Naive B cell (primary cell): ENCODE measurements around the gene CCDC183. TPM values are rescaled to one million over a fixed set of nuclear protein-coding genes. Genes with fewer than 3 reads are reported as not detected.
"Not testable (repeated sequence)": the region's sequence is repeated elsewhere in the genome, so short reads cannot be mapped to it uniquely, and the experiment has no call there.

Source experiments
- ATAC-seq, 2 donors: fragments of 150-1000 bp; cut with Tn5 transposase; 2 replicates each; pipeline ENCODE4 v1.10.0; 2021; ENCODE audit warnings: low read depth in 2 of 2, mild to moderate bottlenecking in 2 of 2, moderate library complexity in 2 of 2
- DNase-seq: peaks from one replicate; pipeline ENCODE4 v3.0.0; 2022
- H3K27ac Mint-ChIP-seq, 6 donors: one replicate each; pipeline ENCODE4 v1.8.0; 2020 to 2022; ENCODE audit warnings: mild to moderate bottlenecking in 6 of 6, mixed read lengths in 6 of 6, moderate library complexity in 5 of 6, inconsistent platforms in 2 of 6
- H3K27me3 Mint-ChIP-seq, 3 donors: one replicate each; pipeline ENCODE4 v1.8.0; 2021 to 2022; ENCODE audit warnings: mixed read lengths in 3 of 3, mild to moderate bottlenecking in 1 of 3
- H3K36me3 Mint-ChIP-seq, 2 donors: one replicate each; pipeline ENCODE4 v1.8.0; 2020 to 2022; ENCODE audit warnings: mixed read lengths in 2 of 2, inconsistent platforms in 1 of 2, mild to moderate bottlenecking in 1 of 2
- H3K4me1 Mint-ChIP-seq, 3 donors: one replicate each; pipeline ENCODE4 v1.8.0; 2020 to 2022; ENCODE audit warnings: mixed read lengths in 3 of 3, inconsistent platforms in 1 of 3, mild to moderate bottlenecking in 1 of 3, moderate library complexity in 1 of 3
- H3K4me3 Mint-ChIP-seq, 8 donors: one replicate each; pipeline ENCODE4 v1.8.0; 2020 to 2022; ENCODE audit warnings: mild to moderate bottlenecking in 8 of 8, mixed read lengths in 8 of 8, moderate library complexity in 8 of 8, inconsistent platforms in 2 of 8
- H3K9me3 Mint-ChIP-seq, 7 donors: one replicate each; pipeline ENCODE4 v1.8.0; 2020 to 2022; ENCODE audit warnings: mixed read lengths in 7 of 7, mild to moderate bottlenecking in 5 of 7, inconsistent platforms in 2 of 7, moderate library complexity in 1 of 7
- polyA plus RNA-seq, 6 donors: library from polyadenylated mRNA; unstranded; fragments of 300-500 nt; fragmentation: Illumina TruSeq; gene quantifications; one replicate each; pipeline ENCODE4 v1.2.3, GENCODE V29; 2021; ENCODE audit warnings: low read depth in 6 of 6

Gene CCDC183
- polyA plus RNA-seq, 6 donors from 2014 or later = 0.24 to 1.7 TPM; not detected in 4

GRCh38 chr9:136802321-136802720 is 6.2 kb downstream of the CCDC183 start:
- Mint-ChIP-seq H3K9me3 (no peaks in the 10 kb centered on the region), H3K4me1 (peaks cover 29 to 46% (median 30%) of the 10 kb centered on the region in 3 donors), H3K27ac (no peak overlapping the region), H3K27me3 (no peaks in the 10 kb centered on the region), H3K4me3 (peak overlapping the region in 3 of 8 donors; percentile 10 to 64 (median 47)), H3K36me3 (no peaks in the 10 kb centered on the region)
- no peak for DNase-seq
- no peak for ATAC-seq

DNA sequence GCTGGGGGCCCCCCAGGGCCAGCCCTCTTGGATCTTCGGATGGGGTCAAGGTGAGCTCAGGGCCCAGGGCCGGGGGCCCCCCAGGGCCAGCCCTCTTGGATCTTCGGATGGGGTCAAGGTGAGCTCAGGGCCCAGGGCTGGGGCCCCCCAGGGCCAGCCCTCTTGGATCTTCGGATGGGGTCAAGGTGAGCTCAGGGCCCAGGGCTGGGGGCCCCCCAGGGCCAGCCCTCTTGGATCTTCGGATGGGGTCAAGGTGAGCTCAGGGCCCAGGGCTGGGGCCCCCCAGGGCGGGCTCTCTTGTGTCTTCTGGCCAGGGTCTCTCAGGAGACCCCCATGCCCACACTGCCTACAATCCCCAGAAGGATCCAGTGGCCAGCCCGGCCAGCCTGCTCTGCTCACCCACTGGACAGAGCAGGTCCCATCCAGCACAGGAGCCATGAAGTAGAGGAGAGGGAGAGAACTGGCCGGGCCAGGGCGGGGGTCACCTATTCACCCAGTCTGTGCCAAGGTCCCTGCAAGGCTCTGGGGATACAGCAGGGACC is 6.9 kb downstream of the CCDC183 start:
- not testable (repeated sequence) for ATAC-seq, H3K9me3 Mint-ChIP-seq, DNase-seq, H3K27me3 Mint-ChIP-seq, H3K36me3 Mint-ChIP-seq
- peaks cover 29 to 42% (median 30%) of the 10 kb centered on the region in 3 donors for H3K4me1 Mint-ChIP-seq
- H3K4me3 Mint-ChIP-seq = peak overlapping the region in 1 of 8 donors; percentile 71
- peak overlapping the region in 2 of 6 donors; percentile 47 to 51 for H3K27ac Mint-ChIP-seq

- Mint-ChIP-seq H3K36me3 (no peaks in the 10 kb centered on the region), H3K27ac (peak overlapping the region in 2 of 6 donors; percentile 47 to 51), H3K4me3 (peak overlapping the region in 4 of 8 donors; percentile 39 to 71 (median 69)), H3K9me3 (no peaks in the 10 kb centered on the region), H3K4me1 (peaks cover 31 to 46% (median 31%) of the 10 kb centered on the region in 3 donors), H3K27me3 (no peaks in the 10 kb centered on the region)
- ATAC-seq (no peak), DNase-seq (no peak)
Measured at GRCh38 chr9:136803551-136804508, 7.7 kb downstream of the CCDC183 start.

GRCh38 chr9:136804509-136805206 is 8.5 kb downstream of the CCDC183 start:
- H3K27ac Mint-ChIP-seq = no peak overlapping the region

GRCh38 chr9:136805207-136805740 is 9.1 kb downstream of the CCDC183 start:
- H3K4me1 Mint-ChIP-seq = peaks cover 33 to 54% (median 44%) of the 10 kb centered on the region in 3 donors

More at GRCh38 chr9:136804509-136805206, 8.5 kb downstream of the CCDC183 start:
- Mint-ChIP-seq H3K4me3 (peak overlapping the region in 1 of 8 donors; percentile 71), H3K4me1 (peaks cover 35 to 53% (median 40%) of the 10 kb centered on the region in 3 donors), H3K27me3 (no peaks in the 10 kb centered on the region), H3K9me3 (no peaks in the 10 kb centered on the region), H3K36me3 (no peaks in the 10 kb centered on the region)
- DNase-seq (no peak), ATAC-seq (no peak)

GRCh38 chr9:136806067-136806466 is 9.9 kb downstream of the CCDC183 start:
- Mint-ChIP-seq H3K36me3 (no peaks in the 10 kb centered on the region), H3K4me1 (peaks cover 27 to 50% (median 39%) of the 10 kb centered on the region in 3 donors), H3K4me3 (peak overlapping the region in 6 of 8 donors; percentile 86 to 94 (median 90)), H3K9me3 (no peaks in the 10 kb centered on the region), H3K27ac (no peak overlapping the region), H3K27me3 (no peaks in the 10 kb centered on the region)
- DNase-seq (no peak), ATAC-seq (no peak)

More at GRCh38 chr9:136805207-136805740, 9.1 kb downstream of the CCDC183 start:
- H3K9me3 Mint-ChIP-seq = no peaks in the 10 kb centered on the region
- no peak for ATAC-seq
- H3K27me3 Mint-ChIP-seq = no peaks in the 10 kb centered on the region
- H3K27ac Mint-ChIP-seq = peak overlapping the region in 2 of 6 donors; percentile 30 to 70
- H3K36me3 Mint-ChIP-seq = no peaks in the 10 kb centered on the region
- H3K4me3 Mint-ChIP-seq = peak overlapping the region in 3 of 8 donors; percentile 47 to 89 (median 62)
- DNase-seq = no peak

GRCh38 chr9:136806631-136807201 is 10.6 kb downstream of the CCDC183 start:
- no peaks in the 10 kb centered on the region for H3K9me3 Mint-ChIP-seq
- peak overlapping the region; percentile 86 to 94 (median 90) for H3K4me3 Mint-ChIP-seq
- DNase-seq = no peak
- no peaks in the 10 kb centered on the region for H3K36me3 Mint-ChIP-seq
- H3K27me3 Mint-ChIP-seq = no peaks in the 10 kb centered on the region
- peaks cover 24 to 47% (median 33%) of the 10 kb centered on the region in 3 donors for H3K4me1 Mint-ChIP-seq
- H3K27ac Mint-ChIP-seq = peak overlapping the region in 5 of 6 donors; percentile 85 to 96 (median 92)
- ATAC-seq = no peak

DNA sequence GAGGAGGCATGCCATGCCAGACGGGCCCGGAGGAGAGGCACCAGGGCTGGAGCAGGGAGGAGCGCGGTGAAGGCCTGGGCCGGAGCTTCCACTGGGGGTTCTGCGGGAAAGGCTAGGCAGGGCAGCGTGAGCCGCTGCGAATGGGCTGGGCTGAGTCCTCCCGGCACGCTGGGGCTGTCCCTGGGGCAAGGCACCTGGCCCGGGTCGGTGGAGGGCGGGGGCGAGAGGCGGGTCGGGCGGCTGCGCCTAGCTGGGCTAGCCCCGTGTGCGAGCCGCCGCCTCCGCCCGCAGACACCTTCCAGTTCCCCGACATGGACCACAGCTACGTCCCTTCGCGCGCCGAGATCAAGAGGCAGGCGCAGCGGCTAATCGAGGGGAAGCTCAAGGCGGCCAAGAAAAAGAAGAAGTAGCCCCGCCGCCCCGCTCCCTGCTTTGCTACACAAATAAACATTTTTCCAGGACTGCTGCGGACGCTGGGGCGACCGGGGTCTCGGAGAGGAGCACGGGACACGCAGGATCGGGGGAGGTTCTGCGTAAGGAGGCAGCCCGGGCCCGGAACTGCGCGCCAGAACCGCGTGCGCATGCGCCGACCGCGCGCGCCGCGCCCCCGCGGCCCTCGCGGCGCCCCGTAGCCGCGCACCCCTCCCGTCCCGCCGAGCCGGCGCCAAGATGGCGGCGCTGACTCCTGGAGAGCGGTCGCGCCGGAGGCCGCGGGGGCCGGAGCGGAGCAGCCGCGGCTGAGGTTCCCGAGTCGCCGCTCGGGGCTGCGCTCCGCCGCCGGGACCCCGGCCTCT is 11.3 kb downstream of the CCDC183 start, which contains the start of gene RABL6:
Gene RABL6, plus strand, starts transcription at position 668 of the 794 bp plus-strand sequence. CDS start 249 bp downstream, outside the sequence.
- peak within 1 kb of the TSS; percentile 86 to 95 (median 91) for H3K4me3 Mint-ChIP-seq
- DNase-seq (peak; percentile 86), ATAC-seq (peak; percentile 84 to 85)
- H3K36me3 Mint-ChIP-seq = no peaks in the 10 kb centered on the region
- H3K27me3 Mint-ChIP-seq = no peaks in the 10 kb centered on the region
- H3K9me3 Mint-ChIP-seq = no peaks in the 10 kb centered on the region
- H3K4me1 Mint-ChIP-seq = peaks cover 24 to 47% (median 32%) of the 10 kb centered on the region in 3 donors
- H3K27ac Mint-ChIP-seq = peak within 1 kb of the TSS; percentile 78 to 96 (median 93)

GRCh38 chr9:136808075-136808805 is 12.1 kb downstream of the CCDC183 start:
- no peaks in the 10 kb centered on the region for H3K9me3 Mint-ChIP-seq
- H3K27me3 Mint-ChIP-seq = no peaks in the 10 kb centered on the region
- peak; percentile 42 to 49 for ATAC-seq
- H3K4me1 Mint-ChIP-seq = peaks cover 31 to 53% (median 35%) of the 10 kb centered on the region in 3 donors
- H3K27ac Mint-ChIP-seq = peak overlapping the region in 5 of 6 donors; percentile 41 to 95 (median 70)
- peak overlapping the region; percentile 81 to 93 (median 86) for H3K4me3 Mint-ChIP-seq
- DNase-seq = no peak
- no peaks in the 10 kb centered on the region for H3K36me3 Mint-ChIP-seq

DNA sequence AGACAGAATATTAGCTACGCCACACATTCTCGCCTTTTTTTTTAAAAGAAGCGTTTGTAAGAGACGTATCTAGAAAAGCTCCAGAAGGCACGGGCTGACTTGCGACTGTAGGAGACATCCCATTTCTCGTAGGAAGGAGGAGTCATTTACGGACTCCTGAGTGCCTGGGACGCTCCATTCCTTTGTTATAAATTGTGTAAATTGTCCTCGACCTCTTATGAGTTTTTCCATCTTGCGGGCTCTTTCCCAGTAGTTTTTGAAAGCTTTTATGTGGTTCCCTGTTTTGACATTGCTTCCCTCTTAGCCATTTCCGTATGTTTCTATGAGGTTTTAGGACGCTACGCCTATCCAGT is 12.6 kb downstream of the CCDC183 start:
- Mint-ChIP-seq H3K27ac (peak overlapping the region in 5 of 6 donors; percentile 41 to 95 (median 92)), H3K9me3 (no peaks in the 10 kb centered on the region), H3K36me3 (peaks cover 0 to 4% of the 10 kb centered on the region in 2 donors), H3K27me3 (no peaks in the 10 kb centered on the region), H3K4me3 (peak overlapping the region; percentile 77 to 92 (median 84)), H3K4me1 (peaks cover 35 to 53% (median 36%) of the 10 kb centered on the region in 3 donors)
- DNase-seq = no peak
- no peak for ATAC-seq

DNA sequence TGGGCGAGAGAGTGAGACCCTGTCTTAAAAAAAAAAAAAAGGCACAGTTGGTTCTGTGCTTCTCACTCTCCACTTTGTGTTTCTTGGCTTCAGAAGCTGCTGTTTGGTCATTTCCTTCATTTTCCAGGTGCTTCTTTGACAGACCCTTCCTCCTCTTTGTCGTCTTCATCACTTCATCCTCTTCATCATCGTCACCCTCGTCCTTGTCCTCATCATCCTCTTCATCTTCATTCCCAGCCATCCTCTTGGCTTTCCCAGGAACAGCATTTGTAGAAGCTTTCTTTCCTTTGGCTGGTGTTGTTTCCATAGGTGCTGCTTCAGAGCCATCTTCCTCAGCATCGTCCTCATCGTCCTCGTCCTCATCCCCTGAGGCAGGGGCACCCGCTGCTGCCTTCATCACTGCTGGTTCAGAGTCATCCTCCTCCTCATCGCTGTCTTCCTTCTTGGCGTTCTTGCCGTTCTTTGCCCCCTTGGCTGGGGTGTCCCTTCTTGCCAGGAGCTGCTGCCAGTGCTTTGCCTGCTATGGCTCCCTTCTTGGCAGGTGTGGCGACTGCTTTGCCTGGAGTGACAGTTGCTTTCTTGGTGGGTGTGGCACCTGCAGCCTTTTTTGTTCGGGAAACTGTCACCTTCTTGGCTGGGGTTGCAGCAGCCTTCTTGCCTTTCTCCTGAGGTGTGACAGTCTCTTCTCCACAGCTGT is 18.7 kb downstream of the CCDC183 start:
- Mint-ChIP-seq H3K36me3 (peaks cover 4 to 21% of the 10 kb centered on the region in 2 donors), H3K4me1 (peaks cover 25 to 38% (median 37%) of the 10 kb centered on the region in 3 donors), H3K27me3 (no peaks in the 10 kb centered on the region), H3K4me3 (peak overlapping the region in 2 of 8 donors; percentile 55 to 70), H3K27ac (no peak overlapping the region), H3K9me3 (no peaks in the 10 kb centered on the region)
- ATAC-seq (no peak), DNase-seq (no peak)
